ENCODE data around the gene MAP3K12.

MAP3K12 gene

DNA sequence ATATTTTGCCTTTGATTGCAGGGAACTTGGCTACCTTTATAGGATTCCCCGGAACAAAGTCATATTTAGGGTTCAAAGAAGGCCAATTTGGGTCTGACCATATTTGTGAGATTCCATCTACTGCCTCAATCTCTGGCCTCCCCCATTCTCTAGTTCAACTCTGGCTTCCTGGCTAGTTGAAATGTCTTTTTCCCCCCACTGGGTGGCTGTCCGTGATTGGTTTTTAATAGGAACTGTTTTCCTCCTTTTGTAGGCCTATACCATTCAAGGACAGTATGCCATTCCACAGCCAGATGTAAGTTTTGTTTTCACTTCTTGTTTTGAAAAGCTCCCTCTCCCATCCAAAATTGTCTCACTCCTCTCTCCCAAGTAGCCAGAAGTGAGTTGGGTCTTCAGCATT, 33.6 kb downstream of the MAP3K12 start:
- H3K27ac ChIP-seq, result 0 out of 2 replicates have a peak overlapping the region, but pooled peaks have one; percentile 3
- TF ChIP-seq, protein P1, sequence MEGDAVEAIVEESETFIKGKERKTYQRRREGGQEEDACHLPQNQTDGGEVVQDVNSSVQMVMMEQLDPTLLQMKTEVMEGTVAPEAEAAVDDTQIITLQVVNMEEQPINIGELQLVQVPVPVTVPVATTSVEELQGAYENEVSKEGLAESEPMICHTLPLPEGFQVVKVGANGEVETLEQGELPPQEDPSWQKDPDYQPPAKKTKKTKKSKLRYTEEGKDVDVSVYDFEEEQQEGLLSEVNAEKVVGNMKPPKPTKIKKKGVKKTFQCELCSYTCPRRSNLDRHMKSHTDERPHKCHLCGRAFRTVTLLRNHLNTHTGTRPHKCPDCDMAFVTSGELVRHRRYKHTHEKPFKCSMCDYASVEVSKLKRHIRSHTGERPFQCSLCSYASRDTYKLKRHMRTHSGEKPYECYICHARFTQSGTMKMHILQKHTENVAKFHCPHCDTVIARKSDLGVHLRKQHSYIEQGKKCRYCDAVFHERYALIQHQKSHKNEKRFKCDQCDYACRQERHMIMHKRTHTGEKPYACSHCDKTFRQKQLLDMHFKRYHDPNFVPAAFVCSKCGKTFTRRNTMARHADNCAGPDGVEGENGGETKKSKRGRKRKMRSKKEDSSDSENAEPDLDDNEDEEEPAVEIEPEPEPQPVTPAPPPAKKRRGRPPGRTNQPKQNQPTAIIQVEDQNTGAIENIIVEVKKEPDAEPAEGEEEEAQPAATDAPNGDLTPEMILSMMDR (IDR thresholded peaks at IDR 0.05), result no peak
- no peak for TF ChIP-seq ZFX (IDR thresholded peaks at IDR 0.05; ENCODE audit: borderline replicate concordance)

DNA sequence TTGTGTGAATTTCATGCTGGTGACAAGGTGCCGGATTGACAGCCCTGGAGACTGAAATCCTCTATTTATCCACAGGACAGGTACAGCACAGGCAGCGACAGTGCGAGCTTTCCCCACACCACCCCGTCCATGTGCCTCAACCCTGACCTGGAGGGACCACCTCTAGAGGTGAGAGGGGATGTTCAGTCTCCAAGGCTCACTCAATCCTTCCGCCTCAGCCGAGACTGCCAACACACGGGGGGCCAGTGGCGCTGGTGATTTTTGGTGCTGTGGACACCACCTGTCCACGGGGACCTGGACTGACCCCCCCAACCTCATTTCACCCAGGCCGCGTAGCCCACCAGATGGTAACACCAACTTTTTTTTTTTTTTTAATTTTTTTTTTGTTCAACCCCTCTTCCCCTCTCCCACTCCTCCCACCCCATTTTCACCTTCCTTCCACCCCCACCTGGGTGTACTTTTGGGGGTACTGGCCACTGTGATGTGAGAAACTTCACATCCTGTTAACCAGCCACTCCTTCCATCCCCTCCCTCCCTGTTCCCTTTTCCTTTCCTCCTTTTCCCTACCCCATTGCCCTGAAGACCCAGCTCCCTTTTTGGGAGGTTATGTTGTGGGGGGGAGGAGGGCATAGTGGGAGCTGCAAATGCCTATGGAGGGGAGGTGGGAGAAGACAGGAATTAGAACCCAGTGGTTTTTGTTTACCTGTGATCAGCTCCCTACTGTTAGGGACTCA, 34.4 kb downstream of the MAP3K12 start:
- no peak for TF ChIP-seq ZFX (IDR thresholded peaks at IDR 0.05; ENCODE audit: borderline replicate concordance)
- TF ChIP-seq, protein P1 (IDR thresholded peaks at IDR 0.05), result no peak
- H3K27ac ChIP-seq, result 0 out of 2 replicates have a peak overlapping the region, but pooled peaks have one; percentile 3

DNA sequence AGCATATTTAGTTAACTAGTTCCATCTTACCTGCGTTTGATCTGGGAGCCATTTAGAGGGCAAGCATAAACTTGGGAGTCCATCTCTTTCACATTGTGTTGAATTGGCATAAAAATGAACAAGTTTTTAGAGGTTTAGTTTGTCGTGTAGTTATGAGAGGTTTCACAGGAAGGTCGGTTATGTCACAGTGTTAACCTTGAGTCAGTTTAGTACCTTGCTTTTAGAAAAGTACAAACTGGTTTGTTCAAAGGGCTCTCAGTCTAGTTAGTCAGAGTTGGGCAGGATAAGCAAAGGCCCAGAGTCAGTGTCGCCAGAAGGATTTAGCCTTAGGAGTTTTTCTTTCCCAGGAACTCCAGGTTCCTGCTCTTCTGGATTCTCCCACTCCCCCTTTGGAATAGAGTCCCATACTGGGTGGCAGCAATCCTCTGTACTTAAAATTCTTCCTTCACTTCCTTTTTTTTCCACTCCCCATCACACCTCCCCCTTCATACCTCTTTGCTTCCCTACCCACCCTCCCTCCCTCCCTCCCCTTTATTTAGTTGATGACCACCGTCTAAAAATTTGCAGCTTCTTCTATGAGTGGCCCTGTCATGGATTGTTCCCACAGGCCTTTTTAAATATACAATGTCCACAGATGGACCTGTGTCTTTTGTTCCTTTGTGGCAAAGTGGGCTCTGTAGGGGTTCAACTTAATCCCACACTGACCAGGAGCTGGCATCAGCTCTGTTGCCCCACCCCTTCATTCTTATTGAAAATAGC, 35.3 kb downstream of the MAP3K12 start:
- TF ChIP-seq ZFX (IDR thresholded peaks at IDR 0.05; ENCODE audit: borderline replicate concordance), result no peak
- TF ChIP-seq, protein P1 (IDR thresholded peaks at IDR 0.05), result no peak
- H3K27ac ChIP-seq, result no peak overlapping the region

DNA sequence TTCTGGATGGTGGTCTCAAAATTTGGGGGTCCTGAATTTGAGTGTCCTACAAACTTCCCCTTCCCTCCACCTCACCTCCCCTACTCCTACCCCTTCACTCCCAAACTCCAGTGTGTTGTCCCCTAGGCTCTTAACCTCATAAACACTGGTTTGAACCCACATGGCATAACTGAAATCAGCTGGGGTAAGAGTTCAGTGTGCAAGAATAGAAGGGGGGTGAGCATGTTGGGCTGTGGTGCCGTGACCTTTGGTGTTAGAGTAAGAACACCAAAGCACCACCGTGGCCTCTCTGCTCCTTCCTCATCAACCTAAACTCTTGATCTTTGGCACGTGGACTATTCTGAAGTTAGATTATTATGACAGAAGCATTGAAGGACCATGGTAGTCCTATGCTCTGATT, 36.3 kb downstream of the MAP3K12 start:
- TF ChIP-seq, protein P1 (IDR thresholded peaks at IDR 0.05), result no peak
- no peak for TF ChIP-seq ZFX (IDR thresholded peaks at IDR 0.05; ENCODE audit: borderline replicate concordance)
- peak overlapping the region; percentile 19; the same call in 1 of the 2 replicates for H3K27ac ChIP-seq

DNA sequence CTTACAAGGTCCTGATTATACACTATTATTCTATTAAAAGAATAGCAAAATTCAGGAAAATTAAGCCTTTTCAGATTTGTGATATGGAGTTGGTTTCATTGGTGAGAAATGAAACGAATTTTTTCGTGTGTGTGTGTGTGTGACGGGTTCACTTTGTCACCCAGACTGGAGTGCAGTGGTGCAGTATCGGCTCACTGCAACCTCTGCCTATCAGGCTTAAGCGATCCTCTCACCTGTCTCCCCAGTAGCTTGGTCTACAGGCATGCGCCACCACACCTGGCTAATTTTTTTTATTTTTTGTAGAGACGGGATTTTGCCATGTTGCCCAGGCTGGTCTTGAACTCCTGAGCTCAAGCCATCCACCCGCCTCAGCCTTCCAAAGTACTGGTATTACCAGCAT, 37.7 kb downstream of the MAP3K12 start:
- TF ChIP-seq, protein P1 (IDR thresholded peaks at IDR 0.05), result no peak
- no peak for TF ChIP-seq ZFX (IDR thresholded peaks at IDR 0.05; ENCODE audit: borderline replicate concordance)
- no peak overlapping the region for H3K27ac ChIP-seq

- no peak overlapping the region for H3K27ac ChIP-seq
- TF ChIP-seq, protein P1 (IDR thresholded peaks at IDR 0.05), result no peak
- no peak for TF ChIP-seq ZFX (IDR thresholded peaks at IDR 0.05; ENCODE audit: borderline replicate concordance)
Observed at GRCh38 chr12:53461059-53461458, 38.2 kb downstream of the MAP3K12 start.

GRCh38 chr12:53459097-53459496, 40.2 kb downstream of the MAP3K12 start:
- no peak overlapping the region for H3K27ac ChIP-seq
- no peak for TF ChIP-seq ZFX (IDR thresholded peaks at IDR 0.05; ENCODE audit: borderline replicate concordance)
- TF ChIP-seq, protein P1 (IDR thresholded peaks at IDR 0.05), result no peak
